Lower lobe of right lung (tissue), 2 donors: Measurements from ENCODE around the gene PSMB4. TPM values are rescaled to one million over a fixed set of nuclear protein-coding genes. Genes with fewer than 3 reads are reported as not detected.

ENCODE experiments used
- ATAC-seq, 2 donors: fragments of 200-7000 bp; cut with Tn5 transposase; one replicate each; pipeline ENCODE4 v1.9.1; 2020 to 2022; ENCODE audit warnings: mild to moderate bottlenecking in 2 of 2, moderate library complexity in 2 of 2
- DNase-seq: peaks from one replicate; pipeline ENCODE4 v3.0.0-alpha.2; 2020
- H3K27ac ChIP-seq: fragments of 200-600 bp; one replicate; pipeline ENCODE4 v1.8.0; 2022
- H3K27me3 ChIP-seq: fragments of 200-600 bp; one replicate; pipeline ENCODE4 v1.8.0; 2022; ENCODE audit warnings: low read depth
- H3K36me3 ChIP-seq: fragments of 200-600 bp; one replicate; pipeline ENCODE4 v1.8.0; 2022; ENCODE audit warnings: mild to moderate bottlenecking
- H3K4me1 ChIP-seq: fragments of 200-600 bp; one replicate; pipeline ENCODE4 v1.8.0; 2022
- H3K4me3 ChIP-seq: fragments of 200-600 bp; one replicate; pipeline ENCODE4 v1.8.0; 2022; ENCODE audit warnings: mild to moderate bottlenecking
- H3K9me3 ChIP-seq: fragments of 200-600 bp; one replicate; pipeline ENCODE4 v1.8.0; 2022
- intact Hi-C: fragments of 100-400 bp; cut with DNase I; formaldehyde crosslinking; loops from one replicate; pipeline ENCODE4 v1.11.0; 2022
- total RNA-seq: library from RNA; stranded (reverse); fragmentation: NEBNext Ultra II Directional; extraction: Animal tissue kit (Norgen Biotek cat#: 25700); gene quantifications from one replicate; pipeline ENCODE4 v1.2.1, GENCODE V29; 2021
- TF ChIP-seq, protein P1 (sequence below): fragments of 200-600 bp; IDR thresholded peaks from one replicate; pipeline ENCODE4 v1.8.0; 2022; ENCODE audit warnings: antibody characterized with exemption, mild to moderate bottlenecking
- donor health status: DM: no; HTN: yes; CAD: no; lungs with severe emphysema.

PSMB4 gene
- total RNA-seq, 1 donor from 2014 or later, result 177 TPM

DNA sequence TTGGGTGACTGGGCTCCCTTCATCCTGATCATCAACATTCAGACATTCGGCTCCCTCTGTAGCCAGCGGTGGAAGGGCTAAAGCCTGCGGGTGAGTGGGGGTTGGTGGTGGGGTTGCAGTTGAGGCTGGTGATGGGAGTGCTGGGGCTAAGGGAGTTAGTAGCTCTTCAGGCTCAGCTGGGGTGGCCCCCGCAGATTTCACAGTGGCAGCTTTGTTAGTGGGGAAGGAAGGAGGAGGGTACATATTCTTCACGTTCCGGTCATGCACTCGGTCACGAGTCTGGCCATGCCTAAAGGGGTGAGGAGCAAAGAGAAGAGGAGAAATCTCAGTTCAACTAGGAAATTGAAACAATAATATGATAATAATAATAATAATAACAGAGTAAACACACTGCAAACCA lies 6.8 kb downstream of the PSMB4 start:
- H3K9me3 ChIP-seq, result no peaks in the 10 kb centered on the region
- DNase-seq (no peak), ATAC-seq (no peak)
- no peak overlapping the region for H3K27ac ChIP-seq
- no peaks in the 10 kb centered on the region for H3K27me3 ChIP-seq
- TF ChIP-seq, protein P1, sequence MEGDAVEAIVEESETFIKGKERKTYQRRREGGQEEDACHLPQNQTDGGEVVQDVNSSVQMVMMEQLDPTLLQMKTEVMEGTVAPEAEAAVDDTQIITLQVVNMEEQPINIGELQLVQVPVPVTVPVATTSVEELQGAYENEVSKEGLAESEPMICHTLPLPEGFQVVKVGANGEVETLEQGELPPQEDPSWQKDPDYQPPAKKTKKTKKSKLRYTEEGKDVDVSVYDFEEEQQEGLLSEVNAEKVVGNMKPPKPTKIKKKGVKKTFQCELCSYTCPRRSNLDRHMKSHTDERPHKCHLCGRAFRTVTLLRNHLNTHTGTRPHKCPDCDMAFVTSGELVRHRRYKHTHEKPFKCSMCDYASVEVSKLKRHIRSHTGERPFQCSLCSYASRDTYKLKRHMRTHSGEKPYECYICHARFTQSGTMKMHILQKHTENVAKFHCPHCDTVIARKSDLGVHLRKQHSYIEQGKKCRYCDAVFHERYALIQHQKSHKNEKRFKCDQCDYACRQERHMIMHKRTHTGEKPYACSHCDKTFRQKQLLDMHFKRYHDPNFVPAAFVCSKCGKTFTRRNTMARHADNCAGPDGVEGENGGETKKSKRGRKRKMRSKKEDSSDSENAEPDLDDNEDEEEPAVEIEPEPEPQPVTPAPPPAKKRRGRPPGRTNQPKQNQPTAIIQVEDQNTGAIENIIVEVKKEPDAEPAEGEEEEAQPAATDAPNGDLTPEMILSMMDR, result no peak
- peaks cover 100% of the 10 kb centered on the region for H3K36me3 ChIP-seq
- intact Hi-C loops, result no loop called here
- H3K4me3 ChIP-seq, result no peak overlapping the region
- peaks cover 5% of the 10 kb centered on the region for H3K4me1 ChIP-seq

DNA sequence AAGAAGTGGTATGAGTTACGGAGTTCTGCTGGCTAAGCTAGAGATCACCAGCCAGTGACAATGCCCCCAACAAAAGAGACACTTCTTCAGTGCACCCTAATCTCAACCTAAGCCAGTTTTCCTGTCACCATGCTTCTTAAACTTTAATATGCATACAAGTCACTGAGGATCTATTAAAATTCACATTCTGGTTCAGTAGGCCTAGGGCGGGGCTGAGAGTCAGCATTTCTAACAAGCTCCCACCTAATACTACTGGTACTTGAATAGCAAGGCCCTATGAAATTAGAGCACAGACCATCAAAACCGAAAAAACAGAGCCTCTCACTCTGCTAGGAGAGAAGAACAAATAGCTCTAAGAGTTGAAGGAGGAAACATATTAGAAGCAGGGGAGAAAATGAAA lies 7.9 kb downstream of the PSMB4 start:
- Histone ChIP-seq H3K9me3 (no peaks in the 10 kb centered on the region), H3K36me3 (peaks cover 100% of the 10 kb centered on the region), H3K4me1 (no peaks in the 10 kb centered on the region), H3K4me3 (no peak overlapping the region), H3K27me3 (no peaks in the 10 kb centered on the region), H3K27ac (no peak overlapping the region)
- DNase-seq (no peak), ATAC-seq (no peak)
- TF ChIP-seq, protein P1, result no peak
- intact Hi-C loops, result no loop called here

DNA sequence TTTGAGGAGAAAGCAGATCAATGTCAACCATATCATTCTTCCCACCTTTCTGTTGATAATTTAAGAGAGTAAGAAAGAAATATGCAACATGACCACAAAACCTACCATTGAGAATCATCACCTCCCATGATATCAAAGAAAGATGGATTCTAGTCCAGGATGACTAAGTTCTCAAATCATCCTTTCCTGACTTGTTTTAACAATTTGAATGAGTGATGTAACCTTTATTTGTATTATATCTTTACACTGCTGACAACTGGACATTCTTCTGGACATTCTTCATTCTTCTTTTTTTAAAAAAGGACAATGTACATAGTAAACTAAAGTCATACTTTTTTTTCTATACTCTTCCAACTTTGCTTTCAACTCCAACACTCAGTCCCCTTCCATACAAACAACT lies 9.5 kb downstream of the PSMB4 start:
- H3K9me3 ChIP-seq, result no peaks in the 10 kb centered on the region
- ATAC-seq, result no peak
- TF ChIP-seq, protein P1, result no peak
- no peak for DNase-seq
- no peaks in the 10 kb centered on the region for H3K27me3 ChIP-seq
- intact Hi-C loops, result no loop called here
- H3K27ac ChIP-seq, result no peak overlapping the region
- H3K4me3 ChIP-seq, result no peak overlapping the region
- H3K4me1 ChIP-seq, result no peaks in the 10 kb centered on the region
- peaks cover 98% of the 10 kb centered on the region for H3K36me3 ChIP-seq

DNA sequence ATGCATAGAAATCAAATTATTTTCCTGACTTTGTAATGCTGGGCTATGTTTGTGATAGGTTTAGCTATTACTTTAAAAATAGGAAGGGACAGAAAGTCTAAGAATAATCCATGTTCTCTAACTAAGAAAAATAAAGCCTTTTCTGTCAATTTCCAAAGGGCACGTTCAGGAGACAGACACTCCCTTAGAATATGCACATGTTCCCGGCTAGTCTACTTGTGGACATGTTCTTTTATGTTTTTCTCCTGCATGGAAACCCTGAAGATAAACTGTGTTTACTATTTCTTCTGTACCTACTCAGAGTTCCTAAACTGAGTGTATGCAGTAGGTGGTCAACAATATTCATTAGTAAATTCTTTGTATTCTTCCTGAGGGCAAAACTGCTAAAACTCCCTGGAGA lies 12.5 kb downstream of the PSMB4 start:
- ATAC-seq (no peak), DNase-seq (no peak)
- H3K27ac ChIP-seq, result no peak overlapping the region
- H3K4me3 ChIP-seq, result no peak overlapping the region
- peaks cover 98% of the 10 kb centered on the region for H3K36me3 ChIP-seq
- H3K4me1 ChIP-seq, result no peaks in the 10 kb centered on the region
- intact Hi-C loops, result no loop called here
- no peaks in the 10 kb centered on the region for H3K9me3 ChIP-seq
- H3K27me3 ChIP-seq, result no peaks in the 10 kb centered on the region
- TF ChIP-seq, protein P1, result no peak

DNA sequence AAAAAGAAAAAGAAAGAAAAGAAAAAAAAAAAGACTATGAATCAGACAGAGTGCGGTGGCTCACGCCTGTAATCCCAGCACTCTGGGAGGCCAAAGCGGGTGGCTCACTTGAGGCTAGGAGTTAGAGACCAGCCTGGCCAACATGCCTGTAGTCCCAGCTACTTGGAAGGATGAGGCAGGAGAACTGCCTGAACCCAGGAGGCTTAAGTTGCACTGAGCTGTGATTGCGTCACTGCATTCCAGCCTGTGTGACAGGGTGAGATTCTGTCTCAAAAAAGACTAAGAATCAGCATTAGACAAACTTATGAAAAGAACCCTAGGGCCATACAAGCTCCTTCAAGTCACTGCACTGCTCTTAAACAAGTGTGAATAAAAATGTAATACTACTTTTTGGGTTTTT lies 16.9 kb downstream of the PSMB4 start:
- H3K27ac ChIP-seq, result no peak overlapping the region
- no peaks in the 10 kb centered on the region for H3K9me3 ChIP-seq
- intact Hi-C loops, result no loop called here
- H3K4me1 ChIP-seq, result no peaks in the 10 kb centered on the region
- ATAC-seq, result peak in 1 of 2 donors; percentile 41
- H3K36me3 ChIP-seq, result peaks cover 97% of the 10 kb centered on the region
- no peak for DNase-seq
- no peaks in the 10 kb centered on the region for H3K27me3 ChIP-seq
- TF ChIP-seq, protein P1, result no peak
- H3K4me3 ChIP-seq, result no peak overlapping the region

DNA sequence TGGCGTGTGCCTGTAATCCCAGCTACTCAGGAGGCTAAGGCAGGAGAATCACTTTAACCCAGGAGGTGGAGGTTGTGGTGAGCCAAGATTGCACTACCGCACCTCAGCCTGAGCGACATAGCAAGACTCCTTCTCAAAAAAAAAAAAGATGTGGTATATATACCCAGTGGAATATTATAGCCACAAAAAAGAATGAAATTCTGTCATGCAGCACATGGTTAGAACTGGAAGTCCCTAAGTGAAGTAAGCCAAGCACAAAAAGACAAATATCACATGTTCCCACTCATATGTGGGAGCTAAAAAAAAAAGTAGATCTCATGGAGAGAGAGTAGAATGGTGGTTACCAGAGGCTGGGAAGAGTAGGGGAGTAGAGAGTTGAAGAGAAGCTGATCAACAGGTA lies 18.7 kb downstream of the PSMB4 start:
- no peaks in the 10 kb centered on the region for H3K4me1 ChIP-seq
- TF ChIP-seq, protein P1, result no peak
- H3K27me3 ChIP-seq, result no peaks in the 10 kb centered on the region
- DNase-seq, result no peak
- H3K4me3 ChIP-seq, result no peak overlapping the region
- ATAC-seq, result no peak
- H3K9me3 ChIP-seq, result no peaks in the 10 kb centered on the region
- intact Hi-C loops, result no loop called here
- peaks cover 99% of the 10 kb centered on the region for H3K36me3 ChIP-seq
- no peak overlapping the region for H3K27ac ChIP-seq
